Measurements from ENCODE around the gene RGS19. TPM values are rescaled to one million over a fixed set of nuclear protein-coding genes. Genes with fewer than 3 reads are reported as not detected.

Gene RGS19
- total RNA-seq, 1 experiment from 2014 or later: 12.8 TPM

- Histone ChIP-seq H3K9ac (ENCODE audit: extremely low read depth, insufficient read length, low read length) (no peak overlapping the region), H4K8ac (replicated peaks; ENCODE audit: insufficient read length, low read depth, low read length) (no peak overlapping the region), H3K27ac (ENCODE audit: insufficient read length, low read depth, low read length) (no peak overlapping the region), H3K79me1 (ENCODE audit: insufficient read depth, low read depth, low read length, poor library complexity, severe bottlenecking) (no peaks in the 10 kb centered on the region), H3K4me1 (ENCODE audit: insufficient read depth, low read length) (no peaks in the 10 kb centered on the region), H2BK12ac (ENCODE audit: insufficient read length, low read depth, low read length) (no peak overlapping the region), H3K9me3 (ENCODE audit: control insufficient read depth, low read depth, low read length) (no peaks in the 10 kb centered on the region), H2BK20ac (ENCODE audit: low read depth, low read length, poor library complexity, severe bottlenecking) (no peak overlapping the region), H3K56ac (ENCODE audit: insufficient read length, low read depth, low read length) (no peak overlapping the region), H2BK15ac (ENCODE audit: low read depth, low read length) (no peak overlapping the region), H3T11ph (ENCODE audit: low read length) (no peak overlapping the region), H3K27me3 (ENCODE audit: insufficient read depth, low read length) (no peaks in the 10 kb centered on the region), H2AFZ (ENCODE audit: low read length) (no peak overlapping the region), H4K5ac (ENCODE audit: insufficient read length, low read depth, low read length) (no peak overlapping the region), H3K23ac (ENCODE audit: insufficient read length, low read depth, low read length) (no peak overlapping the region), H2BK120ac (ENCODE audit: low read depth, low read length, poor library complexity, severe bottlenecking) (no peak overlapping the region), H4K91ac (ENCODE audit: insufficient read length, low read depth, low read length) (no peak overlapping the region), H2AK5ac (ENCODE audit: insufficient read length, low read length) (no peak overlapping the region), H3K79me2 (ENCODE audit: insufficient read depth, low read length) (no peaks in the 10 kb centered on the region), H3K18ac (ENCODE audit: insufficient read length, low read depth, low read length) (no peak overlapping the region), H3K14ac (ENCODE audit: insufficient read depth, low read length) (no peak overlapping the region), H3K23me2 (ENCODE audit: insufficient read length, low read depth, low read length, poor library complexity, severe bottlenecking) (no peaks in the 10 kb centered on the region), H4K20me1 (ENCODE audit: control insufficient read depth, insufficient read depth, insufficient read length) (no peaks in the 10 kb centered on the region), H3K4me2 (ENCODE audit: insufficient read depth, insufficient read length, low read length) (no peak overlapping the region), H3K4ac (ENCODE audit: low read depth, low read length) (no peak overlapping the region), H2BK5ac (ENCODE audit: insufficient read length, low read length) (no peak overlapping the region)
- Mint-ChIP-seq H3K4me3 (no peak overlapping the region), H3K27me3 (ENCODE audit: low read depth) (no peaks in the 10 kb centered on the region), H3K27ac (peak overlapping the region in 1 of 3 experiments; percentile 36; a peak in 1 of 7 replicates), H3K36me3 (ENCODE audit: insufficient read depth in 1 of 3, low read depth in 3 of 3) (peaks cover 41 to 87% (median 79%) of the 10 kb centered on the region in 3 experiments), H3K9me3 (no peaks in the 10 kb centered on the region; a peak in 1 of 5 replicates), H3K4me1 (no peaks in the 10 kb centered on the region)
- no peak for DNase-seq
- WGBS (ENCODE audit: extremely low coverage, insufficient read length, low lambda C conversion rate): no CpG with 5 or more reads among the region's 18 CpGs
- TF ChIP-seq CTCF (conservative IDR thresholded peaks at IDR 0.05): no peak
Measured at GRCh38 chr20:64025101-64025825, 54.1 kb downstream of the RGS19 start.

All from H9 (cell line).